Stimulated activated CD4-positive, alpha-beta T cell treated with anti-CD3 and anti-CD28 coated beads, TNF-alpha, amount 100 ng/mL, for 1 hour (primary cell): Measurements from ENCODE around the gene LSP1.
"Not testable (repeated sequence)": the region's sequence is repeated elsewhere in the genome, so short reads cannot be mapped to it uniquely, and the experiment has no call there.

Source experiments
- DNase-seq, 3 donors: peaks; one replicate each; pipeline ENCODE4 v3.0.0-alpha.2; 2020; ENCODE audit warnings: low read depth in 3 of 3, low spot score in 1 of 3

The LSP1 gene

DNA sequence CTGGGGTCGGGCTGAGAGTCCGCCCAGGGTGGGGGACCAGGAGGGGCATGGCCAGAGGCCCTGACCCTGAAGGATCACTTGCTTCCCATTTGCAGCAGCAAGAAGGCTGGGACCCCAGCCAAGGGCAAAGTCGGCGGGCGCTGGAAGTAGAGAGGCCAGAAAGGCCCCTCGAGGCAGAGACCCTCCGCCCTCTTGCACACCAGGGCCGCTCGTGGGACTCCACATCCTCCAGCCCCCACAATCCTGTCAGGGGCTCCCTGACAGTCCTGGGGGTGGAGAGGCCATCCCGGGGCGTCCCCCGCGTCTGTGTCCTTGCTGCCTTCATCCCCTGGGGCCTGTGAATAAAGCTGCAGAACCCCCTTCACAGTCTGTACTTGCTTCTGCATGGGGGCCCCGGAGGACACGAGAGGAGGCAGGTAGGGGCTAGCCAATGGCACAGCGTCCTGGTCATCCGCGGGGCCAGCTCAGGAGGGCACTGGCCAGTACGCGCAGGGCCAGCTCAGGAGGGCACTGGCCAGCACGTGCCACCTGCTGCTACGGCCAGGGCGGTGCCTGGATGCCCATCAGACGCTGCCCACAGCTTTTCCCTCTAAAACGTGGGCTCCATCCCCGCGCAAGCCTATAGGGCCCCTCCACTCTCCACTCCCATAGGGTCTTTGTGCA is 85.6 kb downstream of the LSP1 start:
- DNase-seq = no peak

DNA sequence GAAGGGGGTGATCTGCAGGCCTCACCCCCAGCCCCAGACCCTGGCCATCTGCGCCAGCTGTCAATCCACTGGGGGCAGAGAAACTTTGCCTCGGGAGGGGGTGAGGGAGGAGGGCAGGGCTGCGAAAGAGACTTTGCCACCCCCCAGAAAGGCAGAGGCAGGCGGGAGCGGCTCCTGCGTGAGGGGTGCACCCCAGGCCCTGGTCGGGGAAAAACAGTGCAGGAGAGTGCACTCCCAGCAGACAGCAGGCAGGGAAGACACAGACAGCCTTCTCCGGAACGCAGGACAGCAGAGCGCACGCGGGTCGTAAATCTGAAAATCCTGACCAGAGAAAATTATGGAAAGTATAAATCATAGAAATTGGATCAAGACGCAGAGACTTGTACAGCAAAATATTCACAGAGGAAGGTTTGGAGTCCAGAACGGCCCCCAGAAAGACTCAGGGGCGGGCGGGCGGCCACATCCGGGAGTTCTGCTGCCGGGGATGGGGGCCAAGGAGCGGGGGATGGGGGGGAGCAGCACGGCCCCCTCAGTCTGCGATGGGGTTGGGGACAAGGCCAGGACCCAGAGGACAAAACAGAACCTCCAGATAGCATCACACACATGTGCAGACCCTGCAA is 86.2 kb downstream of the LSP1 start:
- DNase-seq = no peak

DNA sequence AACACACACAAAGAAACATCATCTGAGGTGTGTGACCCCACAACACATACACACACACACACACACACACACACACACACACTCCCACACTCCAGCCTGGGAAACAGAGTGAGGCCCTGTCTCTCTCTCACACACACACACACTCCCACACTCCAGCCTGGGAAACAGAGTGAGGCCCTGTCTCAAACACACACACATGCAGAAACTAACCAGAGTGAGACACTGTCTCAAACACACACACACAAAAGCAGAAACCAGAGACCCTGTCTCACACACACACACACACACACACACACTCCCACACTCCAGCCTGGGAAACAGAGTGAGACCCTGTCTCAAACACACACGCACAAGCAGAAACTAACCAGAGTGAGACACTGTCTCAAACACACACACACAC is 86.9 kb downstream of the LSP1 start:
- DNase-seq = not testable (repeated sequence)
